HG02943 (cell line): ENCODE results near the gene KCNG2.

Source experiments
- ATAC-seq: cut with Tn5 transposase; IDR thresholded peaks from one replicate; pipeline ENCODE4 v1.9.1; 2021; ENCODE audit warnings: mild to moderate bottlenecking, low read depth, moderate library complexity; ENCODE audit not compliant: unreplicated experiment

The KCNG2 gene

DNA sequence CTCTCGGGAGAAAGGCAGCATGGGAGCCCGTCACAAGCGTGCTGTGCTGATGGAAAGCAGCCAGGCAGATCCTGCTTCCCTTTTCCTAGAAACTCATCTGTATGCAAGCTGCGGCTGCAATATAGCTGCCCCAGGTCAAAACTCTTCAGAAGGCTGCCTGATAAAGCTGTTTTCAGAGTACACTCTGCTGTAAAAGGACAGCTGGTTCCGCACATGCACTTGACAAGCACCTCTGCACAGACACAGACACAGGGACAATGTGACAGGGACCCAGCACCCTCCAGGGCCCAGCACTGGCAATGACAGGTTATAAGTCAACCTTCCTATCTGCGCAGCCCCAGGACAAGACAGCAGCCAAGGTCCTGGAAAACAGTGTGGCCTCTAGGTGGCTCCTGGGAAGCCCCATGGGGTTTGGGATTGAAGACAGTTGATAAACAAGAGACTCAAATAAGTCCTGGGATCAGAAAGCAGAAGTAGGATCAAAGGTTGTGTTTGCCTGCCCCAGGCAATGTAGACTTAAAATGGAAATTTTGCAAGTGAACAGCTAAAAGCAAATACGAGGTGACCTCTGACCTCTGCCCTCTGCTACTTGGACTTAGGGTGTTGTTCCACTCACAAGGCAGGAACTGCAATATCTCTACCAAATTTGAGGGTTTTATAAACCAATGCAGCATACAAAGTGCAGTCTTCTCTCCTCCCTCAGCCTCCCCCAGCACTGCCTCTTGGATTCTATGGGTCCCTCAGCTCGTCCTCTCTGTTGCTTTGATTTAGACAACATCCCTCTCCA, 136.8 kb downstream of the KCNG2 start:
- no peak for ATAC-seq

DNA sequence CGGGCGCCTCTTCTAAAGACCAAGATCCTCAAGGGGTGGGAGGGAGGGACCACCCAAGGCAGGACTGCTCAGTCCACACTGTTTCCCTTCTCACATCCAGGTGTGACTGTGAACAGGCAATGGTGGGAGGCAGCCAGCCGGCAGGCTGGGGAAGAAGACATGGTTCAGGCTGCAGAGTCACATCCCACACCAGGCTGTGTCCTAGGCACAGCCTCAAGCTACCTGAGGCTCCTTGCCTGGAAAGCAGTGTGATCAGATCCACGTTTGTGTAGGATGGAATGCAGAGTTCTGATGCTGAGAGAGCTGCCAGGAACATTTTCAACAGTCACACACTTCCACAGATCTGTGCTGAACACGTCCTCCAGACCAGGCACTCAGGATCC, 137.4 kb downstream of the KCNG2 start:
- no peak for ATAC-seq

DNA sequence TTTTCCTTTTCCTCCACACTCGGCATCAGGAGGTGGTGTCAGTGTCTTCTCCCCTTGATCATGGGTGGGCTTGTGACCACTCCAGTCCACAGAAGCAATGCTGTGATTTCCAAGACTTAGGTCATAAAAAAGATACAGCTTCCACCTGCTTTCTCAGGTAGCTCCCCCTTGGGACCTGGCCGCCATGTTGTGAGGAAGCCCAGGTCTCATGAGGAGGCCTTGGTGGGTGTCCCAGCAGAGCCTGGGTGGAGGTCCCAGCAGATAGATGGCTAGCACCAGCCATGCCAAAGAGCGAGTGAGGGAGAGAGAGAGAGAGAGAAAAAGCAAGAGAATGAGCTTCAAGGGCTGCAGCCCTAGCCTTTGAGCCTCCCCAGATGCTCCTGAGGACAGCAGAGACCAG, 137.8 kb downstream of the KCNG2 start:
- no peak for ATAC-seq

DNA sequence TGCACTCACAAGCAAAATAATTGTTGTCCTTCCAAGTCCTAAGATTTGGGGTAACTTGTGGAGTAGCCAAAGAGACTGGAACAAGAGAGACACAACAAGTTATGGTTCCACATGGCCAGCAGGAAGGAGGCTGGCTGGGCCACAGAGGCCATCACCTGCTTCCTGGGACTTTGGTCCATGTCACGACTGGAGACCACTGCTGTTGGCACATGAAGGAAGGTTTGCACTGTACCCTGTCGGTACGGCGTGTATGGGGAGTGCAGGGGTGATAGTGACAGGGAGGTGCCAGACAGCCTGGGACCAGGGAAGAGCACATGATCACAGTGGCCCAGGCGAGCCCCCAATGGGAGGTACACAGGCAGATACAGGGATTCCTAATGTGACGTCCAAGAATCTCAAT, 138.2 kb downstream of the KCNG2 start:
- no peak for ATAC-seq

DNA sequence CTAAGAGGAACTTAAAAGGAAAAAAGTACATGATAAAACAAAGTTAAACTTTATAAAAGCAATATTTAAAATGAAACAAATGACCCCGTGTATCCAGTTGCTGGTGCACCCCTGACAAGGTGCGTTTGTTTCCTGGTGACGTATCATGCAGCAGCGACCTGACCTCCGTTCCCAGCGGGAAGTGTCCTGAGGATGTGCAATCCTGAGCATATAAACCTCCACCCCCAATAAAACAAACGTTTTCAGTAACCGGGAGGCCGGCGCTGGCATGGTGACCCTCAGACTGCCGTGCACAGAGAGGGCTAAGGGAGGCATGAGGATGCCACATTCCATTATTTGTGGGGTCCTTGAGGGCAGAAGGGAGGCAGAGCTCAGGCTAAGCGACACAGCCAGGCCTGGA, 138.9 kb downstream of the KCNG2 start:
- ATAC-seq: no peak

DNA sequence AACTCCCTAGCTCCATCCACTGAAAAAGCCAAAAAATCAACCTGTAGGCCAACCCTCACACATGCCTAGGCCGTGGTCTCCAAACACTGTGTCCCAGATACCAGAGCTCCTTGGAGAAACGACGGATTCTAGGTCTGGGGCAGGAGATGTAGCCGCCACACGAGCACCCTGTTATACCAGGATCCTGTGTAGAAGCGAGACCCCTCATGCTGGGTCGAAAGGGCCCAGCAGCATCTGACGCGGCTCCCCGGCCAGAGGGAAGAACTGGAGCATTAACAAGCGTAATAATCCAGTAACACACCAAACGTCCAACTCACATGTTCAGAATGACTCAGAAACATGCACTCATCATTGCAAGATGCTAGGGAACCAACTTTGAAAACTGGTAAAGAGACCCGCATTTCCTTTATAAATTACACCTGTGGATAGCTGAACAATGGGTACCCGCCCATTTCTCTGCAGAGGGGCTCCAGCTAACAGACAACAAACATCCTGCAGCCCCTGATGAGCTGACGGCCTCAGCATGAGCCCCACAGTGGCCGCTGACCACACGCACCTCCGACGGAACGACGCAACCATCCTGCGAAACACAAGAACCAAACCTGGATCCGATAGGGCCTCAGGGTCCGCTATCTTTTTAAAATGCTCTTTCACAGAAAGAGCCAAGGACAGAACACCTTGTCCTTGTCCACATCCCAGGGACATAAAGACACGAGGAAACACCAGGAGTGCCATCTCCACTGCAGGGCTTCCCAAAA, 139.5 kb downstream of the KCNG2 start:
- no peak for ATAC-seq

DNA sequence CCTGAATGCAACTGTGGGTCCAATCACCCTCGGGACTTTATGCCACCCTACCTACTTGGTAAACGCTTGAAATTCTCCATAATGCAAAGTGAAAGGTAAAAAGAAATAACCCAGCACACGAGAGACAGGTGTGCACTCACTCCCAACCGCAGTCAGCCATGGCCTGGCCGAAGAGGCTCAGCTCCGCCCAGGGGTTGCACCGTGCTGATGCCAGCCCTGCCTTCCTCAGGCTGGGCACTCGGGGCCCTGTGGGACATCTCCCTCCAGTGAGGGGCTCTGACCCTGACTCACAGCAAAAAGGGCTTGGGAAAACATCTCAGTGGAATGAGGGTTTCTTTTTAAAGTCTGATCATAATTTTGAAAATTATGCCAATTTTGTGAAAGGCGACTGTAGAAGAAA, 140.5 kb downstream of the KCNG2 start:
- ATAC-seq: no peak

DNA sequence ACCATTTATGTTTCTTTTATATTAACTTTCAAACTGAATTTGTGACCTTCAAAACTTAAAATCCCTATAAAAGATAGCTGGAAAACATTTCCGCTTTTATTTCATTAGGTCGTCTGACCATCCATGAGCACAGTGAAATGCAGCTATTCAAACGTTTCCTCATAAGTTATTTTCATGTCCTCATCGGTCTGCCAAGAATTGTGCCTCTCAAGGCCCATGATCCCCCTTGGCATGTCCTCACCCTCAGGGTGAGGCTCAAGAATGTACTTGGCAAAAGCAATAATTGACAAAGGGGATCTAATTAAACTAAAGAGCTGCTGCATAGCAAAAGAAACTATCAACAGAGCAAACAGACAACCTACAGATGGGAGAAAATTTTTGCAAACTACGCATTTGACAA, 141.4 kb downstream of the KCNG2 start:
- ATAC-seq: no peak

DNA sequence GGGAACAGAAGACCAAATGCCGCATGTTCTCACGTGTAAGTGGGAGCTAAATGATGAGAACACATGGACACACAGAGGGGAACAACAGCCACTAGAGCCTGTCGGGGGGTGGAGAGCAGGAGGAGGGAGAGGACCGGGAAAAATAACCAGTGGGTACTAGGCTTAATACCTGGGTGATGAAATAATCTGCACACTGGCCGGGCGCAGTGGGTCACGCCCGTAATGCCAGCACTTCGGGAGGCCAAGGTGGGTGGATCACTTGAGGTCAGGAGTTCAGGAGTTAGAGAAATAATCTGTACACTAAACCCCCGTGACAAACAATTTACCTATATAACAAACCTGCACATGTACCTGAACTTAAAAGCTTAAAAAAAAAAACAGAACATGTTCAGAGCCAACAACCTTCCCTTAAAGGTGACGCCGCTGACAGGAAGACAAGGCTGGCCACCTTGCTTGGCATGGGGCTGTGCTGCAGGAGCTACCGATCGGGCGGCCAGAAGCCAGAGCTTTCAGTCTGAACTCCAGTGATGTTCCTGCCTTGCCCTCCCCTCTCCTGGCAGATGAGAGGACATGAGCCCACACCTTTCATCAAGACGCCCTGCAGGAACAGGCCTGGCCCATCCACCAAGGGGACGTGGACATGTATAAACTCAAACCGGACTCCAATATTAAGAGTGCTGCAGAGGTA, 142.5 kb downstream of the KCNG2 start:
- no peak for ATAC-seq

DNA sequence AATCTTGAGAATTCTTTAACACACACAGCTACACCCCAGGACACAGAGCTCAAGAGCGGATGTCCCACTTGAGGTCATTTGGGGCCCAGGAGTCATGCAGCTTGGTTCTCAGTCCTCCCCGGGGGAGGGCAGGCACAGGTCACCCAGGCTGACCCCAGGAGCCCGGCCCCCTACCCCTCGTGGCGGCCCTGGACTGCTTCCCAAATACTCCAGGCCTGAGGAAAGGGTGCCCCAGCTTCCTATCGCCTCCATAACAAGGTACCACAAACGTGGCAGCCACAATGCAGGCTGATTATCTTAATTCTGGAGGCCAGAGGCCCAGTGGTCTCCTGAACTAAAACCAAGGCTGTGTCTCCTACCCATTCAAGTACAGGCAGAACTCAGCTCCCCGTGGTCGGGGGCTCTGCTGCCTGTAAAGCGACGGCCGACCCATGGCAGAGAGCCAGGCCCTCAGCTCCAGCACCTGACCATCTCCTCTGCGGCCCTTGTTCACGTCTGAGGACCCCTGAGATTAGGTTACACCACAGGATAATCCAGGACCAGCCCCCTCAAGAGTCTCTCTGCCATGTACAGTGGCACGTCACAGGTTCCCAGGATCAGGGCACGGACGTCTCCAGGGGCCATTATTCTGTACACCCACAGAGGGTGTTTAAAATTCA, 143.2 kb downstream of the KCNG2 start:
- no peak for ATAC-seq

DNA sequence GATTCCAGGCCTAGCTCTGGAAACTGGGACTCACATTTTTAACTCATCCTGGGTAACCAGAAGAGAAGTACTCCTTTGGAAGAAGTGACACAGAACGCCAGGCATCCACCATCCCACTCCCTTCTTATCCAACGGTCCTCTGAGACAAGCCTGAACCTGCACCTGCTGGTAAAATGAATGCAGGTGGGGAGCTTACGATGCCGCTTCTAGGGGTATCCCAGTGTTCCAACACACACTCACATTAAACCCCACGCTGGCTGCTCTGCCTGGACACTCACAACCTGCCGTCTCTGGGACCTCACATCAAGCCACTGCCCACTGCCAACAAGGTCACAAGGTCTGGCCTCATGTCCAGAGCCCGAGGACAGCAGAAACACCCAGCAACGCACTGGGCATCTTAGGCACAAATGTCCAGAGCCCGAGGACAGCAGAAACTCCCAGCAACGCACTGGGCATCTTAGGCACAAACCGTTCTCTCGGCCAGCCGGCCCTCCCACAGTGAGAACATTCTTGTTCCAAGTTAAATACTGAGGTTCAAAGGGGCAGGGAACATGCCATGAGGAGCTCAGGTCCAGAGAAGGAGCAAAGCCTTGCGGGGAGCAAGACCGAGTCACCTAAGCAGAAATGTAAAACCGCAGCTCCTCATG, 143.9 kb downstream of the KCNG2 start:
- no peak for ATAC-seq

DNA sequence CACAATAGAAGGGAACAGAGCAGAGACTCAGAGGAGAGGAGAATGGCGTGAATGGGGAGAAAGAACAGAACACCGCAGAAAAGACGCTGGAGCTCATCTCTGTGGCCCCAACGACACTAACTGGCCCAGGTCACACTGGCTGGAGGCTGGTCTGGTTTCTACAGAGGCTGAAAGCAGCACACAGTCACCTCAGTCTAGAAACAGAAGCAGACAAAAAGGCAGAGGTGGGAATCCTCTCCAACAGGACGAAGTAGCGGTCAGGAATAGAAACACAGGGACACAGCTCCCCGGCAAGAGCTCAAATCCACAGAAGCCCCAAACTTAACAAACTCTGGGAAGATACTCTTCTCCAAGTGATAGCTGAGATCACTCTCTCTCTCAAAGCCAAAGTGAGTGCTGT, 144.5 kb downstream of the KCNG2 start:
- ATAC-seq: no peak

DNA sequence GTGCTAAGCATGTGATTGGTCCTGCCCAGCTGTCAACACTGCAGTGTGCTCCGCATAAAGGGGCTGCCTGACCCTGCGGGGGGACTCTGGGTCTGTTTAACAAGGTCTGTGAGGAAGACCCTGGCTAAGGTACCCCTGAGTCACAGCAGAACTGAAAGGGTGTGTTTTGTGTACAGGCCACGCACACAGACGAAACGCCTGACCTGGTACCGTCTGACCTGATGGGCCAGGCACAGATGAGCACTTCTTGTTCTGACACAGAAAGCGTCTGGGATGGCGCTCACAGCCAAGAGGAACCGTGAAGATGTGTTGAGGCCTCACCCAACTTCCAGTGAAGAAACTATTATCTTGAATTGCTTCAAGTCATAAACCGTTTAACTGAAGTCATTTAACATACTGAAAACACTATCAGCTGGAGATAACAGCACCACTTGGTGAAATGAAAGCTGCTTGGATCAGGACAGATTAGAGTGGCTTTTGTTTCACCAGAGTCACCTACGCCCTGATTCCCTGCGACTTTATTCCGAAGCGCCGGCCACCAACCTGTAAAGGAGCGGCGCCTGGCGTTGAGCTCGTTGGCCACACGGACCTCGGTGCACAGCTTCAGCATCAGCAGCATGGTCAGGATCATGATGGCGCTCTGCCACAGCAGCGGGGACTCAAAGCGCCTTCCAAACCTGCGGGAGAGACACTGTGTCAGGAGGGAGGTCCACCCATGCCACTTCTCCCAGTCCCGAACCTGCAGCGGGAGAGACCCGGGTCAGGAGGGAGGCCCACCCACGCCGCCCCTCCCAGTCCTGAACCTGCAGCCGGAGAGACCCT, 145.3 kb downstream of the KCNG2 start:
- no peak for ATAC-seq

DNA sequence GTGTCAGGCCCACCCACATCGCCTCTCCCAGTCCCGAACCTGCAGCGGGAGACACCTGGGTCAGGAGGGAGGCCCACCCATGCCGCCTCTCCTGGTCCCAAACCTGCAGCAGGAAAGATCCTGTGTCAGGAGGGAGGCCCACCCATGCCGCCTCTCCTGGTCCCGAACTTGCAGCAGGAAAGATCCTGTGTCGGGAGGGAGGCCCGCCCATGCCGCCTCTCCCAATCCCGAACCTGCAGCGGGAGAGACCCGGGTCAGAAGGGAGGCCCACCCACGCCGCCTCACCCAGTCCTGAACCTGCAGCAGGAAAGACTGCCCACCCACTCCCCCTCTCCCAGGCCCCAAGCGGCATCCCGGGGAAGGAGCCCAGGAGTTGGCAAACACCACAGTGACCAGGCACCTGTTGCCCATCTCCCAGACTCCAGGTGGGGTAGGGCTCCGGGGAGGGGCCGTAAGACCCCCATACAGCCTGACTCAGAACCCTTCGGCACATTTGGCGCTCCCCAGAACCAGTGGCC, 145.9 kb downstream of the KCNG2 start:
- no peak for ATAC-seq

DNA sequence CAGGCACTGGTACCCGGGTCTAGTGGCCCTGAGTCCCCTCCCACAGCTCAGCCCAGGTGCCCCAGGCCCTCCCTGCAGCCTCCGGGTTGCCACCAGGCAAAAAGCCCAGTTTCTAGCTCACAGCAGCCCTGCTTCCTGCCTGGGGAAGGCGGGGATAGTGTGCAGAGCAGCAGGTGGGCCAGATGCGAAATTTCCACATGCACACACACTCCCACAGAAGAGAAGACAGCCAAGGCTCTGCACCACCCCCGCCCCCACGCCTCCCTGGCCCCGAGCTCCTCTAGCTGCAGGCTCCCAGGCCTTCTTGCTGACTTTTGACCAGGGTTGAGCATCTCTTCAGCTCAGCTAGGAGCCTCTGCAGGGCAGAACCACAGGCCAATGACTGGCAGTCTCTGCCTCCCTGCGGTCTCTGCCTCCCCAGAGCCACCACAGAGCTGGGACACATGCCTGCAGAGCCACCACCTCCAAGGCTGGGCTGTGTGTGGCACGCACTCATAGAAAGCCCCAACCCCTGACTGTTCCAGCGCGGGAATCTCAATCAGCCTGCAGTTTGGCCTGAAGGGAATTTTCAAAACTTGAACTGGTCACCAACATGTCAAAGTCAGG, 146.5 kb downstream of the KCNG2 start:
- ATAC-seq: no peak

DNA sequence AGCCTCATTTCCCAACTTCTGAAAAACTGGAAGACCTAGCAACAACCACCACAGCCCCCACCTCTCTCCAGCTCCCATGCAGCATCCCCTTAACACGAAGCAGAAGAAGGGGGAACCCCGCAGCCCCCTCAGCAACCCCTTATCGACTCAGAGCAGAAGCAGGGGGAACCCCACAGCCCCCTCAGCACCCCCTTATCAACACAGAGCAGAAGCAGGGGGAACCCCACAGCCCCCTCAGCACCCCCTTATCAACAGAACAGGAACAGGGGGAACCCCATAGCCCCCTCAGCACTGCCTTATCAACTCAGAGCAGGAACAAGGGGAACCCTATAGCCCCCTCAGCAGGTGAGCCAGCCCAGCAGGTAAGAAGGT, 147.0 kb downstream of the KCNG2 start:
- ATAC-seq: no peak

DNA sequence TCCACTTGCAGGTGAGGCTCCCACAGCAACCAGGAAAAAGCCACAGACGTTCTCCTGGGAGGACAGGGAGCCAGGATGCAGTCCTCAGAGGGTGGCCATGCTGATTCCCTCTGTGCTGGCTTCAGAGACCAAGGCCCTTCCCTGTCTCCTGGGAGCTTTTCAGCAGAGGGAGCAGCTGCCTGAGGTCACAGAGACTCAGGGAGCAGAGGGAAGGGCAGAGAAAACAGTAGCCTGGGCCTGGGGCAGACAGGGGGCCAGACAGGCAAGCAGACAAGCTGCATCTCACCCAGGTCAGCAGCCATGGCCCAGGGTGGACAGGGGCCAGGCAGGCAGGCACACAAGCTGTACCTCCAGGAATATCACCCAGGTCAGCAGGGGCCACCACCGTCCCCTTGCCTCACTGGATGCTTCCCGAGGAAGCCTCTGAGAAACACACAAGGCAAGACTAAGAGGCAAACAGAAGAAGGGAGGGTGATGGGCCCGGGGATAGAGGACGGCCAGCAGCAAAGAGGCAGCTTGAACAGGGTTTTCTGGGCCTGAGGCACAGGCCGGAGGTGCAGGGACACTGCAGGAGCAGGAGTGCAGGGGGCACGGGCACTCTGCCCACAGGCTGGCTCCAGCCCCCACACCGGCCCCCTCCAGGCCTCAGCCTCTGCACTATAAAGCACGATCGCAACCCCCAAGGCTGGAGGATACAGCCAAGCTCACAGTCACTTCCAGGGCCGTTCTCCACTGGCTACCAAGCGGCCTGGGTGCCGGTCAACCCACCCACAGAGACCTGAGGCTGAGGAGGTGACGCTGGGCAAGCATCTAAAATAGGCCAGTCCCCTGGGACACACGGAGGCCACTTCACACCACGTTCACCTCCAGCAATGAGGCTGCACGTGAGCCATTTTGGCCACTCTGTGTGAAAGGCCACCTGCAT, 147.6 kb downstream of the KCNG2 start:
- no peak for ATAC-seq
